LoVo (cell line): ENCODE results near the gene SRGN.

Source experiments
- DNase-seq: peaks from one replicate; pipeline ENCODE4 v3.0.0-alpha.2; 2016; ENCODE audit warnings: low spot score

Gene SRGN

DNA sequence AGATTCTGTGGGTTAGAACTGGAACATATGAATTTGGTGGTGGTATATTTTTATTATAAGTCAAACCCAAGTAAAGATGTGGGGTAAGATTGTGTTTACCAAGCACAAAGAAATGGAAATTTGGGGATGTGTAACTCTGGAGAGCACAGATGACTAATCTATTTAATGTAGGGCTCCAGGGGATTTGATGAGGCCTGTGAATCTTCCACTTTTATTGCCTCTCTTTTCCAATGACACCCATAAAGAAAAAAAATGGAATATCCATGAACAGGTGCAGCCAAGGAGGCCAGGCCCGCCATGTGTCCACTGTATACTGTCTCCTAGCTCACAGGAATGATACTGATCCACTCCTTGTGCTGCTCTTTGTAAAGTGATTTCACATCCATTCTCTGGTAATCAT is 2.8 kb downstream of the SRGN start:
- no peak for DNase-seq

DNA sequence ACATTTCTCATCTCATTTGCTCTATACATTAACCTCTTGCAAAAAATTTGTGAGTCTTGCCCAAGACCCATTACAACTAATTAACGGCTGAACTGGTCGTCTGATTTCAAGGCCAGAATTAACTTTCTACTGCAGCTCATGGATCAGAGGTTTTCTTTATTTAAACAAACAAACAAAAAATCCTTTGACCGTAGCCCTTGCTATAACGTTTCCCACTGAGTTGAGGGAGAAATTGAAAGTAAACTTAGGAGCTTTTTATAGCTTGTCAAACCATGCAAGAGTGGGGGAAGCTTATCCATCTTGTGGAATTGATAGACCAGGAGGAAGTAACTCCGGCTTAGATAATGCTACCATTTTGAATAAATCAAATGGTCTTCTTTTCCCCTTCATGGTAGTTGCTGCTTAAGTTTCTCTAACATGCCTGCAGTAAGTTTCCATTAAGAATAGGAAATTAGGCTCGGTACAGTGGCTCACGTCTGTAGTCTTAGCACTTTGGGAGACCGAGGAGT is 3.3 kb downstream of the SRGN start:
- DNase-seq = no peak

DNA sequence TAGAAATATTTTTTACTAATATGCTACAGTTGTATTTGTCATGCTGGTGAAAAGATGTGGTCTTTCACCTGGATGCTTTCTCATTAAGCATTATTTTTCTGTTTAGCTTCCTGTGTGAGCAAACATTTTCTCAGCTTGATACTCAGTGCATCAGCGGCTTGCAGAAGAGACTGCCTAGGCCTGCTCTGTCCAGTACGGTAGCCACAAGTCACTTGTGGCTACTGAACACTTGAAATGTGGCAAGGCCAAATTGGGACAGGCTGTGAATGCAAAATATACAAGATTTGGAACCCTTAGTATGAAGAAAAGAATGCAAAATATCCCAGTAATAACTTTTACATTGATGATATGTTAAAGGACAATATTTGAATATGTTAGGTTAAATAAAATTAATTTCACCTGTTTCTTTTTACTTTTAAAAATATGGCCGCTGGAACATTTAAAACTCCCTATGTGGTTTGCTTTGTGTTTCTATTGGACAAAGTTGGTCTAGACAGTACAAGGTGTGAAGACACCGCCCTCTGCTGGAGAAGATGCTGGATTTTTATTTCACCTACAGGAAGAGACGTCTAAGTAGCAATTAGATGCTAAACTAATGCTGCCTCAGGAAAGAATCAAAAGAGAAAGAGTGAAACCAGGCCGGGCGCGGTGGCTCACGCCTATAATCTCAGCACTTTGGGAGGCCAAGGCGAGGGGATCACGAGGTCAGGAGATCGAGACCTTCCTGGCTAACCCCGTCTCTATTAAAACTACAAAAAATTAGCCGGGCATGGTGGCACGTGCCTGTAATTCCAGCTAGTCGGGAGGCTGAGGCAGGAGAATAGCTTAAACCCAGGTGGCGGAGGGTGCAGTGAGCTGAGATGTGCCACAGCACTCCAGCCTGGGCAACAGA is 5.3 kb downstream of the SRGN start:
- peak; percentile 76 for DNase-seq

DNA sequence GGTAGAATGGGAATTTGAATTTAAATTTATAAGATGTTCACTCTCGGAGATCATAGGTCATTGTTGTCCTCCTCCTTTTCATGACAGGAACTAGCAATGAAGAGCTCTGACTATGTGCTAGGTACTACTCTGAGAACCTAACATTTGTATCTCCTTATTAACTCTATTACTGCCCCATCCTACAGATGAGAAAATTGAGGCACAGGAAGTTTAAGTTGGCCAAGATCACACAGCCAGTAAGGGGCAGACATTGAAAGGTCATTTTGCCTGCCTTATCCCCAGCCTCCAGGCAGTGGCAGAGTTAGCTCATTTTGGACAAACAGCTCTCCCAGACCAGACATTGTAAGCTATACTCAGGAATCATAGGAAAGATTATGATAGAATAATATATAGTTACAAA is 6.0 kb downstream of the SRGN start:
- peak; percentile 6 for DNase-seq

DNA sequence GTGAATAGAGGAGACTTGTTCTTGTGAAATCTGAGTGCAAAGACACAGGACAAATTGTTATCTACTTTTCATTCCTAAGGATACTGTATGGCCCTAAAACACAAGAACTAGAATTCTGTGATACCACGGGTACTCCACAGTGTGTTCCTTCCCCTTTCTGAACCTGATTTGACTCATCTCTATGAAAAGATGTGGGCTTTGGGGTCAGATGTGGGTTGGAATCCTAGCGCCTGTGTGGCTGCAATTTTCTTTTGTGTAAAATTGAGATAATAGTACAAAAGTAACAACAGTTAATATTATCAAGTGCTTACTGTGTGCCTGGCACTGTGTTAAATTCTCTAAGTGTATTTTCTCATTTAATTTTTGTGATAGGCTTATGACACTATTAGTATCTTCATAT is 8.1 kb downstream of the SRGN start:
- DNase-seq = no peak

DNA sequence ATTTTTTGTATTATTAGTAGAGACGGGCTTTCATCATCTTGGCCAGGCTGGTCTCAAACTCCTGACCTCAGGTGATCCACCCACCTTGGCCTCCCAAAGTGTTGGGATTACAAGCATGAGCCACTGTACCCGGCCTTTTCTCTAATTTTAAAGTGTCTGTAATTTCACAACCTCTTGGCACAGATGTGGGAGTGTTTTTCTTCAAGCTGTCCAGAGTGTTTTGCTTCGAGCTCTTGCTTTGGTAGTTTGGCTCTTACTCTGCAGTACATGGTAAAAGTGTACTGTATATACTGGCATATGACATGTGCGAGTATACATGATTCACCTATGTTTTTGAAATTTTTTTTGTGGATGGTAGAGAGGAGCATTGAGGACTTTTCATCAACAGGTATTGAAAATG is 9.8 kb downstream of the SRGN start:
- DNase-seq = no peak

DNA sequence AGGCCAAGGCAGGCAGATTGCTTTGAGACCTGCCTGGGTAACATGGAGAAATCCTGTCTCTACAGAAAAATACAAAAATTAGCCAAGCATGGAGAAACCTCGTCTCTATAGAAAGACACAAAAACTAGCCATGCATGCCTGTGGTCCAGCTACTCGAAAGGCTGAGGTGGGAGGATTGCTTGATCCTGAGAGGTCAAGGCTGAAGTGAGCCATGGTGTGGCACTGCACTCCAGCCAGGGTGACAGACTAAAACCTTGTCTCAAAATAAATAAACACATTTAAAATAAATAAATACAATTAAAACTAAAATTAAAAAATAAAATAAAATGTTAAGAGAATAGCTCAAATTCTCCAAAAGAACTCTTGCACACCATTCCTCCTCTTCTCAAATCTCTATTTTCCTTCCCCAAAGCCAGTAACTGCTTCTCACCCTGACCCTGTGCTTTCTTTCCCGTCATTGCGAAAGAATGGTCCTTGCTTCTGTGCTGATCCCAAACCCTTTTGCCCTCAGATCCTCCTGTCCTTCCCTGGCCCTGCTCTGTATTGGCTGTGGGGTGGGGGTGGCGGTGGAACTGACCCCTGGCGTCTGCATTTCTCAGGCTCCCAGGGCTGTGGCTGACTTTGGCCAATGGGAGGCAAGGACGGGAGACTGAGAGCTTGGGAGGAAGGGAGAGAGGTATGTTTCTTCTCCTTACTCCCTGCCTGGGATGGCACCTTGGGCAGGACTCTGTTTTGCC is 12.4 kb downstream of the SRGN start:
- no peak for DNase-seq

DNA sequence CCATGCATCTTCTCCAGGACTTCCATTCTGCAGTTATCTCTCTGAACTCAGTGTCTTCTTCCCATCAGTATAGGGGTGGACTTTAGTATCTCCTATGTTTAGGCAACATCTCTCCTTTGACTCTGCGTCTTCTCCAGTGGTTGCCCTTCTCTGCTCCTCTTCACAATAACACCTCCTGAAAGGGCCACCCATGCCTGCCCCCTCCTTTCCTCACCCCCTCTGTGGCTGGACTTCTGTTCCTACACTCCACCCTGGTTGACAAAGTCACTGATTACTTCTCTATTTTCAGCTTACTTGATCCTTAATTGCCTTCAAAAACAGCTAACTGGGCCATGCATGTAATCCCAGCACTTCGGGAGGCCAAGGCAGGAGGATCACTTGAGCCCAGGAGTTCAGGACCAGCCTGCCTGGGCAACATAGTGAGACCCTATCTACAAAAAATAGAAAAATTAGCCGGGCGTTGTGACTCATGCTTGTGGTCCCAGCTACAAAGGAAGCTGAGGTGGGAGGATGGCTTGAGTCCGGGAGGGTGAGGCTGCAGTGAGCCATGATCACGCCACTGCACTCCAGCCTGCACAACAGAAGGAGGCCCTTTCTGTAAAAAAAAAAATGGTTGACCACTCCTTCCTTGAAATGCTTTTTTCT is 13.7 kb downstream of the SRGN start:
- DNase-seq = no peak

DNA sequence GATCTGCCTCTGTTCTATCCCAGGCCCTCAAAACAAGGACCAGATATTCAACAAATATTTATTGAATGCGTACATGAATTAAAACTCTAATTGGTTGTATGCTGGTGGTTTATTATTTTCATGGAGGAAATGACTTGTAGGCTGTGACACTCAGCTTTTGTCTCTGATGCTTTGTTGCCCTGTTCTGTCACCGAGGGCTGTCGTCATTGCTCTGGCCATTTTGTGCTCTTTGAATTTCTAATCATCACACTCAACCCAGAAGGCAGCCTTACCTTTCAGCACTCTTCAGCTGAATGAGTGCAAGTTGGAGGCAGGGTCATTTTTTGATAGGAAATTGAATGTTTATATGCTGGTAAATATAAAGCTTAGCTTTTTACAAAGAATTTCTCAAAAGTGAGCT is 14.5 kb downstream of the SRGN start:
- no peak for DNase-seq

DNA sequence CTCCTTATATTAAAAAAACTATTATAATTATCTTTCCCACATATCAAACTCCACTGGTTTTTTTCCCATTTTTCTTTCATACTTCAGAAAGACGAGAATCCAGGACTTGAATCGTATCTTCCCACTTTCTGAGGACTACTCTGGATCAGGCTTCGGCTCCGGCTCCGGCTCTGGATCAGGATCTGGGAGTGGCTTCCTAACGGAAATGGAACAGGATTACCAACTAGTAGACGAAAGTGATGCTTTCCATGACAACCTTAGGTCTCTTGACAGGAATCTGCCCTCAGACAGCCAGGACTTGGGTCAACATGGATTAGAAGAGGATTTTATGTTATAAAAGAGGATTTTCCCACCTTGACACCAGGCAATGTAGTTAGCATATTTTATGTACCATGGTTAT is 15.9 kb downstream of the SRGN start:
- DNase-seq = no peak

DNA sequence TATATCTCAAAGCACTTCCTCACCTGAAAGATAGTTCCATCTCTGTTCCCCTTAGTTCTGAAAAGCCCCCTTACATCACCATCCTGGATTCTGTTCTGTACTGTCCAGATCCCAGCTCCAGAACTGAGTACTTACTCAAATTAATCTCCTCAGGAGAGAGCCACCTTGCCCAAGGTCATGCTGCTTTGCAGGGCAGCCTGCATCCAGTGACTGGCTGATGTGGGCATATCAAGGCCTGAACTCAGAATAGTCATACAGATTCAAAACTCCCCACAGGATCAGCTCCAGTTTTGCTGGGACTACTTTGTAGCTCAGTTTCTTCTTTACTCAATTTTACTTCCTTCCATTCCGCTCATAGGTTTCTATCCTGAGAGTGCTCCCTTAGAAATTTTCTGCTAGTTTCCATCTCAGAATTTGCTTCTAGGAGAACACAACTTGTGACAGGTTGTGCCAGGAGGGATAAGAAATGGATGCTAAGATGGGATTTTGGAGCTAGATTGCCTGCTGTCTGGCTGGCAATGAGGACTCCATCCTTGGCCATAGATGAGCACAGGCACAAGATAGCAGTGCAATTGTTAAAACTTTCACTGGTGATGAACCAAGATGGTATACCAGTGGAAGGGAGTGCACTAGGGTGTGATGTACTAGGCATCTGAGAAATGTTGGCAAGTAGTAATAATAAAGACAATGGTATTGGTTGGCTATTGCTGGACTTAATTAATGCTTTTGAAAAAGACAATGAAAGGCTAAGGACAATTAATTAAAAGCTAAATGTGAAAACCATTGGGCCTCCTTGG is 17.3 kb downstream of the SRGN start:
- DNase-seq = no peak

DNA sequence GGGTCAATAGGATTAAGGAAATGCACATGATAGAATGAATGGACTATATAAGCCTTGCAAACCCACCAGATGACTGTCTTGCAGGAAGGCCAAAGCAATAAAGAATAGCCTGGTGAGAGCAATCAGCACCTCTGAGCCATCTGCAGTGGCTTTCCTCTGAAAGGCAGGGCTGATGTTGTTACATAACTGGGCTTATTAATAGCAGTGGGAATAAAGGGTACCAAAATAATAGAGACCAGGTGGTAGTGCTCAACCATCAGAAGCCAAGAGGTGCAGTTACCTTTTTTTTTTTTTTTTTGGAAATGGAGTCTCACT is 19.2 kb downstream of the SRGN start:
- DNase-seq = no peak

DNA sequence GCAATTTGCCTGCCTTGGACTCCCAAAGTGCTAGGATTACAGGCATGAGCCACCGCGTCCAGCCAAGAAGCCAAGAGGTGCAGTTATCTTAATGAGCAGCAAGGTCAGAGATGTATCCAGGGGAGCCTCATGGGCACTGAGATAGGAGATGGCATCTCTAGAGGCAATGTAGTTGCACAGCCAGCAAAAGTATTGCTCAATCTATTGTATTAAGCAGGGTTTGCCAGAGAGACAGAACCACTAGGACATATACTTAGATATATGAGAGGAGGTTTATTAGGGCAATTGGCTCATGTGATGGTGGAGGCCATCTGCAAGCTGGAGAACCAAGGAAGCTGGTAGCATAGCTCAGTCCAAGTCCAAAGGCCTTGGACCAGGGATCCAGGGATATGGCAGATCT is 19.8 kb downstream of the SRGN start:
- DNase-seq = no peak

DNA sequence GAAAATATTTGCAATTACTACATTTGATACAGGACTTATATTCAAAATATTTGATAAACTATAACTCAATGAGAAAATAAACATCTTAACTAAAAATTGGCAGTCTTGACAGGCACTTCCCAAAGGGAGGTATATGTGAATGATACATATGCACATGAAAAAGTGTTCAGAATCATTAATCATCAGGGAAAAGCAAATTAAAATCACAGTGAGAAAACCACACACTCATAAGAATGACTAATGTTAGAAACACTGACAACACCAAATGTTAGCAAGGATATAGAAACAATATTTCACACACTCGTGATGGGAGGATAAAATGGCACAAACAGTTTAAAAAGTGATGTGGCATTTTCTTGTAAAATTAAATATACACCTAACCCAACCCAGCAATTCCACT is 32.0 kb downstream of the SRGN start:
- DNase-seq = no peak

DNA sequence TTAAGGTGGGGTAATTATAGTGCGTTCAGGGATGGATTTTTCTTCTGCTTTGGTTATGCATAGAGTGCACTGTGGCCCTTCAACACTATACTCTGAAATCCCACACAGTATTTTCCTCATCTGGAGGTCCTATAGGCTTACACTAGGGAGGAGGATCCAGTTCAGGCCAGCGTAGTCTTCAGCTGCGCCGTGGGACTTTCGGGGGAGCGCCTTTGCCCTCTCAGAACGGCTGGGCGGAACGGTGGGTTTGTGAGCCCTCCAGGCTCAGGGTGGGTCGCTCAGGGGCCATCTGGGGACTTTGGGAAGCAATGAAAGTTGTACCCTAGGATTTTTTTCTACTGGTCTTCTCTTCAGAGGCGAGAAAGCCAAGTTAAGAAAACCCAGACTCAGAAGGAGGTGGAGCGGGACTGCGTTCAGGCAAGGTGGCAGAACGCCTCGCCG is 35.4 kb downstream of the SRGN start:
- peak; percentile 72 for DNase-seq

DNA sequence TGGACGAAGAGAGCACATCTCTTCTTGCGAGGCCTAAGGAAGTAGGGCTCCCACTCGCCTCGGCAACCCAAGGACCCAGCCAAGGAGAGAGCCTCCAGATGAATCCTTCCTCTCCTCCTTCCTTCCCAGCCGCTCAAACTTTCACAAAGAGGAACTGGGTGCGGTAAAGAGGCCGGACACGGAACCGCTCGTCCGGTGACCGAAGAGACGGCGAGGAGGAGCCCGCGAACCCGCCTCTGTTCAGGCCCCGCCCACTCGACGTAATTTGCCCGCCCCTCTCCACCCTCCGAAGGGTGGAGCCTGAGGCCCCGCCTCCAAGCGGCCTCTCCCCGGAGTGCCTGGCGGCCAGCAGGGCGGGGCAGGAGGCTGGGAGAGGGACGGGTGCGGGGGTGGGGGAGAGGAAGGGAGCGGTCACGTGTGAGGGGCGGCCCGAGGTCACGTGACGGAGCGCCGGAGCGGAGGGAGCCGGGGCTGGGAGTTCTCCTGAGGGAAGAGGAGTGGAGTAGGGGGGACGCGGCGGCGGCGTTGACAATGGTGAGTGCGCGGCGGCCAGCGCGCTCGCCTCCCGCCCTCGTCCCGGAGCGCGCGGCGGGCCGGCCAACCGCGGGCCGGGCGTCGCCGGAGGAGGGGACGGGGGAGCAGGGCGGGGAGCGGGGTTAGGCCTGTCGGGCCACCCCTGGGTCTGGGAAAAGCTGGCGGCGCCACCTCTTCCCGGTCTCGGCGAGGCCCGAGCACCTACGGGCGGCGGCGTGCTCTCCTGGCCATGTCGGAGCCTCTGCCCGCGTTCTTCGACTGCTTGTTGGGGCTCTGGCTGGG is 36.1 kb downstream of the SRGN start, which contains the start of gene VPS26A:
TSS of gene VPS26A (plus strand) at position 432 of the 816 bp plus-strand sequence. CDS start at position 532, 100 bp downstream.
- peak; percentile 96 for DNase-seq

DNA sequence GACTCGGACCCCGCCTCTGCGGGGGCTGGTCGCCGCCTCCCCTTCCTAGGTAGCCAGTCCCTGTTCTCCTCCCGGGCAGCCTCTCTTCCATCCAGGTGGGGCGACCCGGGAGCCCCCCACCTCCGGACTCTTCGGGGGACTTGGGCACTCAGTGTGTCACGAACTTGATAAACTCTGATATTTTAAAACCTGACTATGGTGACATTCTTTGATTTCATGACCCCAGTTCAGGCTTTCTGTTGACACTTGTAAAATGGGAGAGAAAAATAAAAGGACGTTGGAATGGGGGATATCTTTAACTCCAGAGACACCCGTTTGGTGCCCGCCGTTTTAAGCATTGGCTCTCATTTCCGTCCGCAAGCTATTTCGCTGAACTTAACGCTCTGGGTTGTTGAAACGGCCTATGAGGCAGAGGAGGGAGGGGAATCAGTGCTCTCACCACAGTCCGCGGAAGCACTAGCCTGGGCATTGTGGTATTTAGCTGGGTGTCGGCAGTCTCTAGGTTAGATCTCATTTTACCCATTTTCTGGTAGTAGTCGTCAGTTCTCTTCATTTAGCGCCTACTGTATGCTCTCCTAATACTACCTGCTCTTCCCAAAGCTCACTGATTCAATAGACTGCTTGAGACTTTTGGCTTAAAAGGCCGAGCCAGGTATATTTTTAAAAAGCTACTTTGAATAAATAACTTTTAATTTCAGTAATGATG is 36.8 kb downstream of the SRGN start:
- DNase-seq = peak; percentile 55

DNA sequence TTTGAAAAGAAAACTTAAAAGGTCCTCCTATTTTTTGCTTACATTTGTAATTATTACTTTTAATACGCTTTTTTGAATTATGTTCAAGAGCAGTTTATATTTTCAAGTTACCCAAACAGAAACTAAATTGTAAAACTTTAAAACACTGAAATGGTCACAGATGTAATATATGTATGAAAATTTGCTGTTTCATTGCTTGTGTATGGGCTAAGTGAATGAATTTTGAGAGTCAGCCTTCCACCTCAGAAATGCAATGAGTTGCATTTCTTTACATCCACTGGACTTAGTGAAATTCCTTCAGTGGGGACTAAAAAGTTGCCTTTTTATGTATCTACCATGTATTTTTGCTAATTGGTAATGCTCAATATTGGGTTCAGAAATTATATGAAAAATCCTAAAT is 37.7 kb downstream of the SRGN start:
- DNase-seq = no peak

DNA sequence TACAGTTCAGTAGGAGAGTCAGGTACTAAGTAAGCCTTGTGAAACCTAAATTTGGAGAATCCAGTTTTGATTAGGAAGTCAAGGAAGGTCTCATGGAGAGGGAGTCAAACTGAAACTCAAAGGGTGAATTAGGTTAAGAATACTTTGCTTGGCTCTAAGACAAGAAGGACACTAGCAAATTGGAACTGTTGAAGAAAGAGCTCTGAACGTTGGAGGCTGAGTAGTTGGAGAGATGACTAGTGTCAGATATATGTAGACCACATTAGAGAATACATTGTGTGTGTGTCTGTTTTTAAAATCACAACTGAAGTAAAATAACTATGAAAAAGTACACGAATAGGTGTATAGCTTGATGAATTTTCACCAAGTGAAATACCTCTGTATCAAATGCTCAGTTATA is 42.3 kb downstream of the SRGN start:
- no peak for DNase-seq

DNA sequence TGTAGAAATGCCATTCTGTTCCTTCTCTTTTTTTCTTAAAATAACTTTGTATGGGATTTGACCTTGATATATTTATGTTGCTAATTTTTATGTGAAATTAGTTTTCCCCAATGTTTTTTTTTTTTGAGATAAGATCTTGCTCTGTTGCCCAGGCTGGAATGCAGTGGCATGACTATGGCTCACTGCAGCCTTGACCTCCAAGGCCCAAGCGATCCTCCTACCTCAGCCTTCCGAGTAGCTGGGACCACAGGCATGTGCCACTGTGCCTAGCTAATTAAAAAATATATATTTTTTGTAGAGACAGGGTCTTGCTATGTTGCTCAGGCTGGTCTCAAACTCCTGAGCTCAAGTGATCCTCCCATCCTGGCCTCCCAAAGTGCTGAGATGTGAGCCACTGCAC is 52.1 kb downstream of the SRGN start:
- no peak for DNase-seq
